ENCODE measurements around the gene B4GALT6.

- TF ChIP-seq POLR2A (IDR thresholded peaks at IDR 0.05), result no peak
- TF ChIP-seq, protein P1, sequence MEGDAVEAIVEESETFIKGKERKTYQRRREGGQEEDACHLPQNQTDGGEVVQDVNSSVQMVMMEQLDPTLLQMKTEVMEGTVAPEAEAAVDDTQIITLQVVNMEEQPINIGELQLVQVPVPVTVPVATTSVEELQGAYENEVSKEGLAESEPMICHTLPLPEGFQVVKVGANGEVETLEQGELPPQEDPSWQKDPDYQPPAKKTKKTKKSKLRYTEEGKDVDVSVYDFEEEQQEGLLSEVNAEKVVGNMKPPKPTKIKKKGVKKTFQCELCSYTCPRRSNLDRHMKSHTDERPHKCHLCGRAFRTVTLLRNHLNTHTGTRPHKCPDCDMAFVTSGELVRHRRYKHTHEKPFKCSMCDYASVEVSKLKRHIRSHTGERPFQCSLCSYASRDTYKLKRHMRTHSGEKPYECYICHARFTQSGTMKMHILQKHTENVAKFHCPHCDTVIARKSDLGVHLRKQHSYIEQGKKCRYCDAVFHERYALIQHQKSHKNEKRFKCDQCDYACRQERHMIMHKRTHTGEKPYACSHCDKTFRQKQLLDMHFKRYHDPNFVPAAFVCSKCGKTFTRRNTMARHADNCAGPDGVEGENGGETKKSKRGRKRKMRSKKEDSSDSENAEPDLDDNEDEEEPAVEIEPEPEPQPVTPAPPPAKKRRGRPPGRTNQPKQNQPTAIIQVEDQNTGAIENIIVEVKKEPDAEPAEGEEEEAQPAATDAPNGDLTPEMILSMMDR (IDR thresholded peaks at IDR 0.05), result no peak
These were observed 107.2 kb downstream of the B4GALT6 start for GRCh38 chr18:31577195-31577594.
